Natural killer cell (primary cell): ENCODE measurements around the gene ABCC1. TPM values are rescaled to one million over a fixed set of nuclear protein-coding genes. Genes with fewer than 3 reads are reported as not detected.

Experiments
- ATAC-seq, 3 donors: fragments of 150-1000 bp in 2 of 3; fragments of 200-7000 bp in 1 of 3; cut with Tn5 transposase; 1 replicate in 1 of 3; 2 replicates in 2 of 3; pipeline ENCODE4 v1.10.0; 2021; ENCODE audit warnings: mild to moderate bottlenecking in 2 of 3, moderate library complexity in 2 of 3
- DNase-seq, 2 donors: peaks; one replicate each; pipeline versions ENCODE4 v3.0.0 to v3.0.0-alpha.2; 2013 to 2021; ENCODE audit warnings: mixed read lengths in 1 of 2
- H3K27ac ChIP-seq: one replicate; pipeline ENCODE4 v1.5.1; 2013; ENCODE audit warnings: mild to moderate bottlenecking, low read length
- H3K27me3 ChIP-seq: one replicate; pipeline ENCODE4 v1.6.1; 2013; ENCODE audit warnings: low read length; ENCODE audit not compliant: control insufficient read depth, insufficient read depth
- H3K36me3 ChIP-seq: one replicate; pipeline ENCODE4 v1.6.1; 2013; ENCODE audit warnings: low read length; ENCODE audit not compliant: control insufficient read depth, insufficient read depth
- H3K4me1 ChIP-seq: one replicate; pipeline ENCODE4 v1.6.1; 2013; ENCODE audit warnings: low read length; ENCODE audit not compliant: control insufficient read depth, insufficient read depth
- H3K4me3 ChIP-seq: one replicate; pipeline ENCODE4 v1.5.1; 2013; ENCODE audit warnings: low read length
- H3K9me3 ChIP-seq: one replicate; pipeline ENCODE4 v1.6.1; 2013; ENCODE audit warnings: low read length; ENCODE audit not compliant: control insufficient read depth, insufficient read depth
- H3K27ac Mint-ChIP-seq, 2 donors: one replicate each; pipeline ENCODE4 v1.8.0; 2022; ENCODE audit warnings: mild to moderate bottlenecking in 2 of 2, mixed read lengths in 2 of 2, moderate library complexity in 1 of 2
- H3K27me3 Mint-ChIP-seq, 2 donors: one replicate each; pipeline ENCODE4 v1.8.0; 2022; ENCODE audit warnings: low read depth in 2 of 2, mixed read lengths in 2 of 2
- H3K36me3 Mint-ChIP-seq: one replicate; pipeline ENCODE4 v1.8.0; 2022; ENCODE audit warnings: mixed read lengths
- H3K4me1 Mint-ChIP-seq, 2 donors: one replicate each; pipeline ENCODE4 v1.8.0; 2022; ENCODE audit warnings: mixed read lengths in 2 of 2
- H3K4me3 Mint-ChIP-seq: one replicate; pipeline ENCODE4 v1.8.0; 2022; ENCODE audit warnings: mild to moderate bottlenecking, moderate library complexity, mixed read lengths
- H3K9me3 Mint-ChIP-seq, 2 donors: one replicate each; pipeline ENCODE4 v1.8.0; 2022; ENCODE audit warnings: mixed read lengths in 2 of 2
- WGBS: methylation state at CpG from one replicate; pipeline ENCODE4 v1.1.7; 2013; ENCODE audit warnings: missing lambda C conversion rate; ENCODE audit not compliant: insufficient coverage; 5-methylcytosine and 5-hydroxymethylcytosine counted together
- intact Hi-C: fragments of 100-400 bp; cut with micrococcal nuclease; formaldehyde crosslinking; loops from one replicate; pipeline ENCODE4 v1.14.2; 2022
- total RNA-seq, 4 donors: library from RNA; stranded (reverse); fragments of 120-200 nt in 1 of 4; gene quantifications; one replicate each; pipeline versions ENCODE4 v1.2.3 to v1.2.4, GENCODE V29; 2013 to 2022
- TF ChIP-seq, protein P1 (sequence below): fragments of 200-600 bp; IDR thresholded peaks from one replicate; pipeline ENCODE4 v1.8.0; 2022; ENCODE audit warnings: antibody characterized with exemption

ABCC1 gene
- total RNA-seq, 3 donors from 2014 or later (not counting 1 experiment from before 2014, with no cell fraction given) = 24.5 to 53.9 (median 27.9) TPM

DNA sequence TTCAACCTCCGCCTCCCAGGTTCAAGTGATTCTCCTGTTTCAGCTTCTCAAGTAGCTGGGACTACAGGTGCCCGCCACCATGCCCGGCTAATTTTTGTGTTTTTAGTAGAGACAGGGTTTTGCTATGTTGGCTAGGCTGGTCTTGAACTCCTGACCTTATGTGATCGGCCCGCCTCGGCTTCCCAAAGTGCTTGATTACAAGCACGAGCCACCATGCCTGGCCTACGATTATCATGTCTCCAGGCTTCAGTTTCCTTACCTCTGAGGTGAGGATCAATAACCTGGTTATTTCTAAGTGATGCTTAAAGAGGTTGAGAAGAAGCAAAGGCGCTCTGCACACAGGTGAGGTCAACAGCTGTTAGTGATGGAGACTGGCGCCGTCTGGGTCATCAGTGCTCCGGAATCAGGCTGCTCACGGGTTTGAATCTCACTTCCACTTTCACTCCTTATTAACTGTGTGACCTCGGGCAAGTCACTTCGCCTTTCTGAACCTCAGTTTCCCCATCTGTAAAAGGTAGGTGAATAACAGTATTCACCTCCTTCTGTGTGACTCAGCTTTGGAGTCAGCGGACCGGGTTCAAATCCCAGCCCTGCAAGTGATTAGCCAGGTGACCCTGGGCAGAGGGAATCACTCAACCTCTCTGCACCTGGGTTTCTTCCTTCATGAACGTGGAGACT lies 745 bp upstream of the ABCC1 start:
- Mint-ChIP-seq H3K27ac (peak overlapping the region; percentile 73 to 86), H3K4me3 (peak overlapping the region; percentile 86), H3K36me3 (no peaks in the 10 kb centered on the region), H3K9me3 (no peaks in the 10 kb centered on the region), H3K4me1 (peaks cover 22 to 35% of the 10 kb centered on the region in 2 donors), H3K27me3 (no peaks in the 10 kb centered on the region)
- ATAC-seq = no peak
- WGBS = 51% methylated on average over 18 of the region's 18 CpGs
- intact Hi-C loops = no loop called here
- peak overlapping the region; percentile 39 for H3K27ac ChIP-seq
- peak overlapping the region; percentile 72 for H3K4me3 ChIP-seq
- H3K27me3 ChIP-seq = no peaks in the 10 kb centered on the region
- H3K36me3 ChIP-seq = no peaks in the 10 kb centered on the region
- DNase-seq = peak in 1 of 2 donors; percentile 45
- no peaks in the 10 kb centered on the region for H3K9me3 ChIP-seq
- TF ChIP-seq, protein P1, sequence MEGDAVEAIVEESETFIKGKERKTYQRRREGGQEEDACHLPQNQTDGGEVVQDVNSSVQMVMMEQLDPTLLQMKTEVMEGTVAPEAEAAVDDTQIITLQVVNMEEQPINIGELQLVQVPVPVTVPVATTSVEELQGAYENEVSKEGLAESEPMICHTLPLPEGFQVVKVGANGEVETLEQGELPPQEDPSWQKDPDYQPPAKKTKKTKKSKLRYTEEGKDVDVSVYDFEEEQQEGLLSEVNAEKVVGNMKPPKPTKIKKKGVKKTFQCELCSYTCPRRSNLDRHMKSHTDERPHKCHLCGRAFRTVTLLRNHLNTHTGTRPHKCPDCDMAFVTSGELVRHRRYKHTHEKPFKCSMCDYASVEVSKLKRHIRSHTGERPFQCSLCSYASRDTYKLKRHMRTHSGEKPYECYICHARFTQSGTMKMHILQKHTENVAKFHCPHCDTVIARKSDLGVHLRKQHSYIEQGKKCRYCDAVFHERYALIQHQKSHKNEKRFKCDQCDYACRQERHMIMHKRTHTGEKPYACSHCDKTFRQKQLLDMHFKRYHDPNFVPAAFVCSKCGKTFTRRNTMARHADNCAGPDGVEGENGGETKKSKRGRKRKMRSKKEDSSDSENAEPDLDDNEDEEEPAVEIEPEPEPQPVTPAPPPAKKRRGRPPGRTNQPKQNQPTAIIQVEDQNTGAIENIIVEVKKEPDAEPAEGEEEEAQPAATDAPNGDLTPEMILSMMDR = no peak
- H3K4me1 ChIP-seq = peaks cover 42% of the 10 kb centered on the region

GRCh38 chr16:15950161-15950854 lies 892 bp downstream of the ABCC1 start:
- no peaks in the 10 kb centered on the region for H3K27me3 ChIP-seq
- 3% methylated on average over 18 of the region's 18 CpGs for WGBS
- H3K4me3 ChIP-seq = peak overlapping the region; percentile 64
- no peaks in the 10 kb centered on the region for H3K9me3 Mint-ChIP-seq
- DNase-seq = peak; percentile 49 to 81
- no peaks in the 10 kb centered on the region for H3K9me3 ChIP-seq
- no peaks in the 10 kb centered on the region for H3K27me3 Mint-ChIP-seq
- intact Hi-C loops = loop anchor here (5.0 kb wide), 1 partner anchor 63 kb away; the partner anchor contains the start of gene CEP20
- no peaks in the 10 kb centered on the region for H3K36me3 ChIP-seq
- H3K4me1 ChIP-seq = peaks cover 47% of the 10 kb centered on the region
- H3K27ac ChIP-seq = peak overlapping the region; percentile 68
- peak overlapping the region; percentile 92 for H3K4me3 Mint-ChIP-seq
- no peaks in the 10 kb centered on the region for H3K36me3 Mint-ChIP-seq
- peak; percentile 55 to 61 (median 57) for ATAC-seq
- H3K4me1 Mint-ChIP-seq = peaks cover 22 to 41% of the 10 kb centered on the region in 2 donors
- TF ChIP-seq, protein P1 = no peak
- H3K27ac Mint-ChIP-seq = peak overlapping the region; percentile 83 to 88

- Histone ChIP-seq H3K4me1 (peaks cover 47% of the 10 kb centered on the region), H3K9me3 (no peaks in the 10 kb centered on the region), H3K4me3 (peak overlapping the region; percentile 64), H3K27me3 (no peaks in the 10 kb centered on the region), H3K27ac (peak overlapping the region; percentile 68), H3K36me3 (no peaks in the 10 kb centered on the region)
- Mint-ChIP-seq H3K9me3 (no peaks in the 10 kb centered on the region), H3K27me3 (no peaks in the 10 kb centered on the region), H3K4me1 (peaks cover 27 to 46% of the 10 kb centered on the region in 2 donors), H3K4me3 (peak overlapping the region; percentile 92), H3K27ac (peak overlapping the region; percentile 83 to 88), H3K36me3 (no peaks in the 10 kb centered on the region)
- DNase-seq (peak in 1 of 2 donors; percentile 23), ATAC-seq (no peak)
- TF ChIP-seq, protein P1 = no peak
- intact Hi-C loops = loop anchor here (5.0 kb wide), 1 partner anchor 64 kb away; the partner anchor contains the start of gene CEP20
These were observed 1.5 kb downstream of the ABCC1 start for GRCh38 chr16:15950869-15951268.
